ENCODE measurements around the gene TMCO2. TPM values are rescaled to one million over a fixed set of nuclear protein-coding genes. Genes with fewer than 3 reads are reported as not detected.

The TMCO2 gene
- polyA plus RNA-seq, 1 donor: not detected

- H3K9me3 ChIP-seq (ENCODE audit: control insufficient read depth, low read depth, low read length): no peaks in the 10 kb centered on the region
- no peak overlapping the region for H3K4me3 ChIP-seq (ENCODE audit: low read length)
- no CpG with 5 or more reads among the region's 3 CpGs for WGBS (ENCODE audit: insufficient coverage, low lambda C conversion rate)
- no peak for DNase-seq
- peaks cover 49% of the 10 kb centered on the region for H3K36me3 ChIP-seq (ENCODE audit: control insufficient read depth, insufficient read depth, low read length)
- no peaks in the 10 kb centered on the region for H3K4me1 ChIP-seq (ENCODE audit: control insufficient read depth, insufficient read depth, low read length)
- no peaks in the 10 kb centered on the region for H3K27me3 ChIP-seq (ENCODE audit: control insufficient read depth, insufficient read depth, low read length)
- no peak overlapping the region for H3K27ac ChIP-seq (ENCODE audit: low read length)
Measured at GRCh38 chr1:40272653-40273213, 25.0 kb downstream of the TMCO2 start.

- DNase-seq: peak in 1 of 2 donors; percentile 41
- Histone ChIP-seq H3K4me1 (ENCODE audit: control insufficient read depth, insufficient read depth, low read length) (no peaks in the 10 kb centered on the region), H3K36me3 (ENCODE audit: control insufficient read depth, insufficient read depth, low read length) (peaks cover 44% of the 10 kb centered on the region), H3K27ac (ENCODE audit: low read length) (peak overlapping the region; percentile 38), H3K9me3 (ENCODE audit: control insufficient read depth, low read depth, low read length) (no peaks in the 10 kb centered on the region), H3K27me3 (ENCODE audit: control insufficient read depth, insufficient read depth, low read length) (no peaks in the 10 kb centered on the region), H3K4me3 (ENCODE audit: low read length) (no peak overlapping the region)
- WGBS (ENCODE audit: insufficient coverage, low lambda C conversion rate): 17% methylated on average over 2 of the region's 4 CpGs
Measured at GRCh38 chr1:40273547-40274166, 25.9 kb downstream of the TMCO2 start.

DNA sequence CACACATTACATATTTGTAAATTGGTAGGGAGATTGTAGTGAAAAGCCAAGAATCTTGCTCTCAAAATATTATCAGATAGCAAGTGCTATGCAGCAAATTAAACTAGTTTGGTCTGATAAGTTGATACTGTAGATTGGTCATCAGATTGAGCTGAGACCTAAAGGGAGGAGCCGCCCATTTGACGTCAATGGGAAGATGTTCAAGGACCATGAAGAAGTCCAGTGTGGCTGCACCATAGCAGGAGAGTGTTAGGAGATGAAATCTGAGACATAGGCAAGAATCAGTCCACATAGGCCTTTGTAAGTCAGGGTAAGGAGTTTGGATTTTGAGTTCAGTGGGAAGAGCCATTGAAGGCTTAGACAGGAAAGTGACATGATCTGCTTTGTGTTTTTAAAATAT, 26.6 kb downstream of the TMCO2 start:
- WGBS (ENCODE audit: insufficient coverage, low lambda C conversion rate): no CpG with 5 or more reads among the region's 2 CpGs
- Histone ChIP-seq H3K27me3 (ENCODE audit: control insufficient read depth, insufficient read depth, low read length) (no peaks in the 10 kb centered on the region), H3K4me3 (ENCODE audit: low read length) (no peak overlapping the region), H3K4me1 (ENCODE audit: control insufficient read depth, insufficient read depth, low read length) (no peaks in the 10 kb centered on the region), H3K27ac (ENCODE audit: low read length) (peak overlapping the region; percentile 38), H3K9me3 (ENCODE audit: control insufficient read depth, low read depth, low read length) (no peaks in the 10 kb centered on the region), H3K36me3 (ENCODE audit: control insufficient read depth, insufficient read depth, low read length) (peaks cover 42% of the 10 kb centered on the region)
- no peak for DNase-seq

DNA sequence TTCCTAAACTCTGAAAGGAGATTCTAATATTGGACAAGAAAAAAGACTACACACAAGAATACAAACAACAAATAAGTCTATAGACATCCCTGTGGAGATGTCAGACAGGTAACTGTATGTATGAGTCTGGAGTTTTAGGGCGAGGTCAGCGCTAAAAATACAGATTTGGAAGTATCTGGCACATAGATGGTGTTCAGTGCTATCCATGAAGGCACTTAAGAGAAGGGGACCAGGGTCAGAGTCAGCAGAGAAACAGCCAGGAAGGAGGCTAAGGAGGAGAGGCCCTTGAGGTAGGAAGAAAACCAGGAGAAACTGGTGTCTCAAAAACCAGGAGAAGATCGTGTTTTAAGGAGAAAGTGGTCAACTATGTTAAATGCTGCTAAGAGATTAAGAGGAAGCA, 28.4 kb downstream of the TMCO2 start:
- Histone ChIP-seq H3K4me1 (ENCODE audit: control insufficient read depth, insufficient read depth, low read length) (no peaks in the 10 kb centered on the region), H3K27ac (ENCODE audit: low read length) (no peak overlapping the region), H3K36me3 (ENCODE audit: control insufficient read depth, insufficient read depth, low read length) (peaks cover 33% of the 10 kb centered on the region), H3K27me3 (ENCODE audit: control insufficient read depth, insufficient read depth, low read length) (no peaks in the 10 kb centered on the region), H3K4me3 (ENCODE audit: low read length) (no peak overlapping the region), H3K9me3 (ENCODE audit: control insufficient read depth, low read depth, low read length) (no peaks in the 10 kb centered on the region)
- DNase-seq: no peak
- WGBS (ENCODE audit: insufficient coverage, low lambda C conversion rate): 100% methylated on average over 1 of the region's 3 CpGs

DNA sequence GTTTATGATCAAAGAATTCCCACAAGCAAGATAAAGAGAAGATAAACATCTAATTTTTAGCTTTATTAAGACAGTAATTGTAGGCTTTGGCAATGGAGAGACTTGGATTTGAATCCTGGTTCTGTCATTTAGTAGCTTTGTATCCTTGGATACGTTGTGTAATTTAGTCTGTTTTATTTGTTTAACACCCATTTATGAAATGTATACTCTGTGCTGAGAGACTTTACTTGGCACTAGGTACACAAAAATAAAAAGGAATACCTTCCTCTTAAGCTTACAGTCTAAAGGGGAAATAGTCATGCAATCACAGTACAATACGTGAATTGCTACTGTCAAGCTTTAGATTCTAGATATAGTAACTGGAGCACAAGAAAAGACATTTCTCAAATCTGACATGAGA, 34.1 kb downstream of the TMCO2 start:
- Histone ChIP-seq H3K4me1 (ENCODE audit: control insufficient read depth, insufficient read depth, low read length) (no peaks in the 10 kb centered on the region), H3K27ac (ENCODE audit: low read length) (no peak overlapping the region), H3K27me3 (ENCODE audit: control insufficient read depth, insufficient read depth, low read length) (no peaks in the 10 kb centered on the region), H3K4me3 (ENCODE audit: low read length) (no peak overlapping the region), H3K36me3 (ENCODE audit: control insufficient read depth, insufficient read depth, low read length) (peaks cover 32% of the 10 kb centered on the region), H3K9me3 (ENCODE audit: control insufficient read depth, low read depth, low read length) (no peaks in the 10 kb centered on the region)
- no CpG with 5 or more reads among the region's 2 CpGs for WGBS (ENCODE audit: insufficient coverage, low lambda C conversion rate)
- DNase-seq: no peak

DNA sequence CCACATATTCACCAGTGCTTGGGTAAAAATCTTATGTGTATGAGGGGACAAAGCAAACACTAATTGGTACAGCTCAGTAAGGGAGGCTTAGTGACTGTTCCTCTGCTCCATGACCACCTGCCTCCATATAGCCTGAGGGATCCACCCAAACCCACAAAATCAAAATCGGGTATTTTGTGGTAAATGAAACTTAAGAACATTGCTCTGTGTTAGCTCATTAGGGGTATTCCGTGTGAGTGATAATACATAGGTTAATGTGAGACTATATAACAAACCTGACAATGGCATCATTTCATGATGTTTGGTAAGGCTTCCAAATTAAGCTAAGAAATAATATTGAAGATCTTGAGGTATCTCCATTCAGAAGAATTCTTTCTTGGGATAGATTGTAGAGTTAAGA, 43.6 kb downstream of the TMCO2 start:
- peaks cover 40% of the 10 kb centered on the region for H3K36me3 ChIP-seq (ENCODE audit: control insufficient read depth, insufficient read depth, low read length)
- no peak overlapping the region for H3K27ac ChIP-seq (ENCODE audit: low read length)
- DNase-seq: no peak
- H3K9me3 ChIP-seq (ENCODE audit: control insufficient read depth, low read depth, low read length): no peaks in the 10 kb centered on the region
- no peaks in the 10 kb centered on the region for H3K4me1 ChIP-seq (ENCODE audit: control insufficient read depth, insufficient read depth, low read length)
- no peak overlapping the region for H3K4me3 ChIP-seq (ENCODE audit: low read length)
- WGBS (ENCODE audit: insufficient coverage, low lambda C conversion rate): 100% methylated on average over 2 of the region's 2 CpGs
- H3K27me3 ChIP-seq (ENCODE audit: control insufficient read depth, insufficient read depth, low read length): no peaks in the 10 kb centered on the region

DNA sequence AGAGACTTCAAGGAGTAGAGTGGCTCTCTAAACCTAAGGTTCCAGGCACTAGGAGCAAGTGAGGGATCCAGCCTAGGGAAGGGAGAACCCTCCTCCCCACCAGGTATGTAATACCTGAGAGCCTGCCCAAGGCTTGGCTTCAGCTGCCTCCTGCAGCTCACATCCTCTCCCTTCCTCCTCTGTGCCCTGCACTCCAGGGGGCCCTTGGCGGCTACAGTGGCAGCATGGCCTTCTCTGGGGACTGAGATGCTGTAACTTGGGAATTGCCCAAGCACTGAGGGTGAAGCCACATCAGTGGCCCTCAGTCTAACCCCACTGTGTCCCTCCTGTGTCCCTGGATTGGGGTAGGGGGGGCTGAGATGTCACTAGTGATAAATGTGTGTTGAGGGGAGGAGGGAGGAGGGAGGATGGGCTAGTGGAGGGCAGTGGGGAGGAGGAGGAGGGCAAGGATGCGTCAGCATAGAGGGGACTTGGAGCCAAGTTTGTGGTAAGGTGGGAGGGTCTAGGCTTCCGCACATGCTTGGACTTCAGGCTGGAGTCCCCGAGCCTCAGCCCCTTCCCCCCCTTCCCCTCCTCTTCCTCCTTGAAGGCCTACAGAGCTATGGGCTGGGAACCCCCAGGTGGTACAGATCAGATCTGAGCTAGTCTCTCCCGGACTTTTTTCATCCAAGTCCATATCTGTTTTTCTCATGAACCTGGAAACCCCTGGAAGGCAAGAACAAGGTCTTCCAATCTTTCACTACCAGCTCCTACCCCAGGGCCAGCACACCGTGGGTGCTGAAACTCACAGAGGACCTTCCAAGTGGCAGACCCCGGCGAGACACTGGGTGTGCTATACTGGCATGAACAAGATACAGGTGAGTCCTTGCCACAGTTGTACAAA, 51.9 kb downstream of the TMCO2 start:
- no peak overlapping the region for H3K27ac ChIP-seq (ENCODE audit: low read length)
- no peaks in the 10 kb centered on the region for H3K4me1 ChIP-seq (ENCODE audit: control insufficient read depth, insufficient read depth, low read length)
- peaks cover 10% of the 10 kb centered on the region for H3K27me3 ChIP-seq (ENCODE audit: control insufficient read depth, insufficient read depth, low read length)
- H3K9me3 ChIP-seq (ENCODE audit: control insufficient read depth, low read depth, low read length): no peaks in the 10 kb centered on the region
- H3K36me3 ChIP-seq (ENCODE audit: control insufficient read depth, insufficient read depth, low read length): no peaks in the 10 kb centered on the region
- no peak overlapping the region for H3K4me3 ChIP-seq (ENCODE audit: low read length)
- no CpG with 5 or more reads among the region's 8 CpGs for WGBS (ENCODE audit: insufficient coverage, low lambda C conversion rate)
- DNase-seq: no peak

DNA sequence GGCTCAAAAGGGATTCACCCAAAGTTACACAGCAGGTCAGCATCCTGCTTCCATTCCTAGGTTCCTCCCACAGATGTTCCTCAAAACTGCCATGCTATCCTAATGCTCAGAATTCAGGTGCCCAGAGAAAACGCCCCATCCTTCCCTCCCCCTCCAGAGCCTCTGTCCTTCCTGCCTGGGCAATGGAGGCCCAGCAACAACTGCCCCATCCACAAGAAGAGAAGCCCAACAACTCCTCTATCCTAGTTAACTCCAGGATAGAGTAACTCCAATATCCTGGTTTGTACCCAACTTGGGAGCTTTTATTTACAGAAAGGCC, 52.5 kb downstream of the TMCO2 start:
- Histone ChIP-seq H3K36me3 (ENCODE audit: control insufficient read depth, insufficient read depth, low read length) (no peaks in the 10 kb centered on the region), H3K27ac (ENCODE audit: low read length) (no peak overlapping the region), H3K4me1 (ENCODE audit: control insufficient read depth, insufficient read depth, low read length) (no peaks in the 10 kb centered on the region), H3K27me3 (ENCODE audit: control insufficient read depth, insufficient read depth, low read length) (peaks cover 10% of the 10 kb centered on the region), H3K4me3 (ENCODE audit: low read length) (no peak overlapping the region), H3K9me3 (ENCODE audit: control insufficient read depth, low read depth, low read length) (no peaks in the 10 kb centered on the region)
- DNase-seq: no peak
- WGBS (ENCODE audit: insufficient coverage, low lambda C conversion rate): no CpG with 5 or more reads among the region's 1 CpG

GRCh38 chr1:40300651-40301050, 52.9 kb downstream of the TMCO2 start:
- WGBS (ENCODE audit: insufficient coverage, low lambda C conversion rate): no CpG with 5 or more reads among the region's 9 CpGs
- Histone ChIP-seq H3K36me3 (ENCODE audit: control insufficient read depth, insufficient read depth, low read length) (no peaks in the 10 kb centered on the region), H3K9me3 (ENCODE audit: control insufficient read depth, low read depth, low read length) (no peaks in the 10 kb centered on the region), H3K27ac (ENCODE audit: low read length) (no peak overlapping the region), H3K4me1 (ENCODE audit: control insufficient read depth, insufficient read depth, low read length) (no peaks in the 10 kb centered on the region), H3K27me3 (ENCODE audit: control insufficient read depth, insufficient read depth, low read length) (peaks cover 10% of the 10 kb centered on the region), H3K4me3 (ENCODE audit: low read length) (no peak overlapping the region)
- DNase-seq: no peak

GRCh38 chr1:40301066-40301465, 53.3 kb downstream of the TMCO2 start:
- Histone ChIP-seq H3K27me3 (ENCODE audit: control insufficient read depth, insufficient read depth, low read length) (peaks cover 10% of the 10 kb centered on the region), H3K36me3 (ENCODE audit: control insufficient read depth, insufficient read depth, low read length) (no peaks in the 10 kb centered on the region), H3K4me3 (ENCODE audit: low read length) (no peak overlapping the region), H3K4me1 (ENCODE audit: control insufficient read depth, insufficient read depth, low read length) (no peaks in the 10 kb centered on the region), H3K27ac (ENCODE audit: low read length) (no peak overlapping the region), H3K9me3 (ENCODE audit: control insufficient read depth, low read depth, low read length) (no peaks in the 10 kb centered on the region)
- no peak for DNase-seq
- no CpG with 5 or more reads among the region's 10 CpGs for WGBS (ENCODE audit: insufficient coverage, low lambda C conversion rate)

Data from large intestine (tissue), 3 donors.